Right lobe of liver (tissue), 6 donors: ENCODE results near the gene ITGAE. TPM values are rescaled to one million over a fixed set of nuclear protein-coding genes. Genes with fewer than 3 reads are reported as not detected.

Source experiments
- ATAC-seq, 4 donors: fragments of 200-7000 bp; cut with Tn5 transposase; one replicate each; pipeline ENCODE4 v1.9.1; 2020; ENCODE audit warnings: mild to moderate bottlenecking in 4 of 4, moderate library complexity in 4 of 4
- DNase-seq, 3 donors: peaks; one replicate each; pipeline ENCODE4 v3.0.0-alpha.2; 2020
- H3K27ac ChIP-seq, 3 donors: fragments of 200-600 bp; one replicate each; pipeline ENCODE4 v1.8.0; 2022
- H3K27me3 ChIP-seq, 2 donors: fragments of 200-600 bp; one replicate each; pipeline ENCODE4 v1.8.0; 2022
- H3K36me3 ChIP-seq, 4 donors: fragments of 200-600 bp; sonication (generic) in 1 of 4; one replicate each; pipeline versions ENCODE4 v1.5.1 to v1.8.0; 2017 to 2022; ENCODE audit warnings: control low read depth in 1 of 4
- H3K4me1 ChIP-seq, 4 donors: fragments of 200-600 bp; sonication (generic) in 1 of 4; one replicate each; pipeline versions ENCODE4 v1.5.1 to v1.8.0; 2017 to 2022; ENCODE audit warnings: control low read depth in 1 of 4
- H3K4me3 ChIP-seq, 3 donors: fragments of 200-600 bp; one replicate each; pipeline ENCODE4 v1.8.0; 2022
- H3K9me3 ChIP-seq, 4 donors: fragments of 200-600 bp; sonication (generic) in 1 of 4; one replicate each; pipeline versions ENCODE4 v1.5.1 to v1.8.0; 2017 to 2022; ENCODE audit warnings: control low read depth in 1 of 4
- POLR2A ChIP-seq: fragments of 450-650 bp; IDR thresholded peaks from one replicate; pipeline ENCODE4 v1.6.1; 2017; ENCODE audit warnings: antibody characterized with exemption, mild to moderate bottlenecking
- WGBS: methylation state at CpG from one replicate; pipeline ENCODE4 v1.1.6; 2018; ENCODE audit warnings: low coverage, low lambda C conversion rate; ENCODE audit not compliant: insufficient coverage; ENCODE audit errors: missing lambda C conversion rate; 5-methylcytosine and 5-hydroxymethylcytosine counted together
- intact Hi-C, 2 donors: fragments of 100-400 bp; cut with DNase I; formaldehyde crosslinking; loops; one replicate each; pipeline versions ENCODE4 v1.11.2 to v1.14.1; 2022
- total RNA-seq, 6 experiments: library from RNA; depleted of rRNA in 2 of 6; stranded (reverse); fragments of >200 nt in 2 of 6; fragmentation: NEBNext Ultra II Directional in 3 of 6; extraction: Animal tissue kit (Norgen Biotek cat#: 25700) in 3 of 6; gene quantifications; one replicate each; pipeline versions ENCODE4 v1.1.0 to v1.2.4, GENCODE V29; 2016 to 2023
- TF ChIP-seq, protein P1 (sequence below), 4 donors: fragments of 200-600 bp in 3 of 4; fragments of 450-650 bp in 1 of 4; IDR thresholded peaks; one replicate each; pipeline versions ENCODE4 v1.5.1 to v1.8.0; 2016 to 2022; ENCODE audit warnings: antibody characterized with exemption in 4 of 4, mild to moderate bottlenecking in 2 of 4
- donor health status: DM: no; HTN: yes; CAD: no.
- donor health status: DM: no; HTN: no; CAD: no.
- donor health status: DM: no; HTN: no; CAD: no.
- donor health status: DM: no; HTN: yes; CAD: no.
- donor health status: DM: no; HTN: yes; CAD: no.

Gene ITGAE
- total RNA-seq, 6 experiments from 2014 or later = 5.4 to 7.7 (median 5.8) TPM

DNA sequence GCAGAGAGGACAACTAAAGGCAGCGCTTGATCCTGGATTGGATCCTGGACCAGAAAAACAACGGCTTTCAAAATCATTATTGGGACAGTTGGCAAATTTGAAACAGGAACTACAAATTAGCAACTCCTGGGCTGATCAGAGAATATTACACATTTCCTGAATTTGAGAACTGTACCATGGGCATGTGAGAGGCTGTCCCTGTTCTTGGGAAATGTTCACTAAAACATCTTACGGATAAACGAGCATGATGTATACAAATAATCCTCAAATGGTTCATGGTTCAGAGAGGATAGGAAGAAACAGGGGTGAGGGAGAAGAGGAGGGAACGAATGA, 2.3 kb upstream of the ITGAE start:
- WGBS = 12% methylated on average over 5 of the region's 5 CpGs
- no peak for TF ChIP-seq POLR2A
- TF ChIP-seq, protein P1, sequence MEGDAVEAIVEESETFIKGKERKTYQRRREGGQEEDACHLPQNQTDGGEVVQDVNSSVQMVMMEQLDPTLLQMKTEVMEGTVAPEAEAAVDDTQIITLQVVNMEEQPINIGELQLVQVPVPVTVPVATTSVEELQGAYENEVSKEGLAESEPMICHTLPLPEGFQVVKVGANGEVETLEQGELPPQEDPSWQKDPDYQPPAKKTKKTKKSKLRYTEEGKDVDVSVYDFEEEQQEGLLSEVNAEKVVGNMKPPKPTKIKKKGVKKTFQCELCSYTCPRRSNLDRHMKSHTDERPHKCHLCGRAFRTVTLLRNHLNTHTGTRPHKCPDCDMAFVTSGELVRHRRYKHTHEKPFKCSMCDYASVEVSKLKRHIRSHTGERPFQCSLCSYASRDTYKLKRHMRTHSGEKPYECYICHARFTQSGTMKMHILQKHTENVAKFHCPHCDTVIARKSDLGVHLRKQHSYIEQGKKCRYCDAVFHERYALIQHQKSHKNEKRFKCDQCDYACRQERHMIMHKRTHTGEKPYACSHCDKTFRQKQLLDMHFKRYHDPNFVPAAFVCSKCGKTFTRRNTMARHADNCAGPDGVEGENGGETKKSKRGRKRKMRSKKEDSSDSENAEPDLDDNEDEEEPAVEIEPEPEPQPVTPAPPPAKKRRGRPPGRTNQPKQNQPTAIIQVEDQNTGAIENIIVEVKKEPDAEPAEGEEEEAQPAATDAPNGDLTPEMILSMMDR (IDR thresholded peaks at IDR 0.05) = no peak
- H3K4me1 ChIP-seq = peaks cover 0 to 55% (median 26%) of the 10 kb centered on the region in 4 donors
- H3K27ac ChIP-seq = peak overlapping the region; percentile 92 to 94 (median 92)
- H3K27me3 ChIP-seq = no peaks in the 10 kb centered on the region
- intact Hi-C loops = no loop called here
- no peaks in the 10 kb centered on the region for H3K9me3 ChIP-seq
- no peaks in the 10 kb centered on the region for H3K36me3 ChIP-seq
- no peak overlapping the region for H3K4me3 ChIP-seq
- no peak for DNase-seq
- no peak for ATAC-seq

DNA sequence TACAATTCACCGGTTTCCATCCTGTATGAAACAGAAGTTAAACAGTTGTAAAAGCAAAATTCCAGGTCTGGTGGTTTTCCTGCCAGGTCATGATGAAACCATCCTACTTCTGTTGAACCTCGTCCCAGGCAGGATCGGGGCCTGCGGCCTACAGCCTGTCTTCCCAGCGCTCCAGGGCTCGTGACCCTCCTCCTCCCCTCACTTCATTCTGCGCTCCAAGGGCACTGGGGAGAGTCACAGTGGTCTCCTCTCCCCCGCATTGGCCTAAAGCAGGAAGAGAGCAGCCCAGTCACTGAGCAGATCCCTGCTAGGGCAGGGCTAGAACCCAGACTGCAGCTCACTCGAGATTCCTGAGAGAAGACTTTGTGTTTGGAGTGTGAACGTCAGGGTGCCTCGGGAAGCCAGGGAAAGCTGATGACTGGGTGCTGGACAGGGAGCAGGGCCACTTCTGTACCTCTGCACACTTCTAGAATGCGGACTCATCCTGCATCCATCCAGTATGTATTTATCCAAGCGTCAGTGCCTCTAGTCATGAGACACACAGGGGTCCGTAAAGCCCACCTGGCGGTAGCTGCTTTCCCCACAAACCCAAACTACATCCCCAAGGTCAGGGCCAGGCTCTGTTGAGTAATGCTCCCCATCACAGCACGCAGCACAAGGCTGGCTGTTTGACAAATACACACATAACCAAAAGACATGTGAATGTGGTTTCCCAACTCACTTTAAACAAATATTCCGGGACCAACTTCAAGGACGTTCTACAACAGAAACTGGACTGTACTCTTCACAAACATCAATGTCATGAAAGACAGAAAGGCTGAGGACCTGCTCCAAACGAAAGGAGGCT, 1.7 kb upstream of the ITGAE start:
- Histone ChIP-seq H3K4me3 (no peak overlapping the region), H3K36me3 (no peaks in the 10 kb centered on the region), H3K9me3 (no peaks in the 10 kb centered on the region), H3K27me3 (no peaks in the 10 kb centered on the region), H3K27ac (peak overlapping the region; percentile 92 to 94 (median 93)), H3K4me1 (peaks cover 0 to 55% (median 26%) of the 10 kb centered on the region in 4 donors)
- 14% methylated on average over 11 of the region's 19 CpGs for WGBS
- DNase-seq (peak; percentile 74 to 87 (median 87)), ATAC-seq (peak; percentile 66 to 78 (median 72))
- peak; percentile 60 for TF ChIP-seq POLR2A
- TF ChIP-seq, protein P1 (IDR thresholded peaks at IDR 0.05) = peak in 1 of 4 donors; percentile 12
- intact Hi-C loops = no loop called here

DNA sequence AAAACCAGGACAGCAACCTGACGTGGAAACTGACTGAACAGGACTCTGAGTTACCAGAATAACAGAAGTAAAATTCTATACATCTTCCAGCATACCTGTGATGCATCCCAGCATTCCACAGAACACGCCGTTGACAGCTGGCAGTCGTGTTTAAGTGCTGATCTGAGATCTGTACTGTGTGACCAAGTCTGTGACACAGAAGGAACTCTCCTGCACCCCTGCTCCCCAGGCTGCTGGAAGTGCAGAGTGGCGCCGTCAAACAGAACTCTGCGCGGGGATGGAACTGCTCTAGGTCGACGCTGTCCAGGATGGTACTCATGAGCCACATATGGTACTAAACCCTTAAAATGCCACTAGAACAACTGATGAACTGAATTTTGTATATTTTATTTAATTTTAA, 804 bp upstream of the ITGAE start:
- Histone ChIP-seq H3K27me3 (no peaks in the 10 kb centered on the region), H3K4me3 (no peak overlapping the region), H3K36me3 (no peaks in the 10 kb centered on the region), H3K27ac (peak overlapping the region; percentile 92 to 94 (median 93)), H3K4me1 (peaks cover 0 to 55% (median 26%) of the 10 kb centered on the region in 4 donors), H3K9me3 (no peaks in the 10 kb centered on the region)
- intact Hi-C loops = no loop called here
- no peak for DNase-seq
- 67% methylated on average over 1 of the region's 10 CpGs for WGBS
- TF ChIP-seq, protein P1 (IDR thresholded peaks at IDR 0.05) = no peak
- TF ChIP-seq POLR2A = no peak
- no peak for ATAC-seq

DNA sequence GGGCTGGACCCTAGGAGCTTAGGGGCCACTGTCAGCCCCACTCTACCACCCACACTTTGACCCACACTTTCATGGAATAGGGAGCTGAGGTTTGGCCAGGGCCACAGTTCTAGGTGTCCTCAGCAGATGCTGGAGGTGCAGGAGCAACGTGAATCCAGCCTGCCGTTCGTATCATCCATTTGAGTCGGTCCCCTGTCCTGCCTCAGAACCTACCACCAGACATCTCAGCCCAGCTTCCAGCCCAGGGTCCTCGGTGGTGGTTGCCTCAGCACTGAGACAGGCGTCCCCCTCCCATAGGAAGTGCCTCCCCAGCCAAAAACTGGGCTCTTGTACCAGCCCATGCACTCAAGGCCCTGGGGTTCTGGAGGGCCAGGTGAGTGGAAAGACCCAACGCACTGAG, 359 bp upstream of the ITGAE start:
- DNase-seq = no peak
- intact Hi-C loops = no loop called here
- H3K4me1 ChIP-seq = peaks cover 0 to 55% (median 26%) of the 10 kb centered on the region in 4 donors

More for the DNA sequence above, 359 bp upstream of the ITGAE start:
- Histone ChIP-seq H3K4me3 (no peak overlapping the region), H3K27ac (peak overlapping the region; percentile 22 to 94 (median 93)), H3K27me3 (no peaks in the 10 kb centered on the region), H3K36me3 (no peaks in the 10 kb centered on the region), H3K9me3 (no peaks in the 10 kb centered on the region)
- 100% methylated on average over 1 of the region's 7 CpGs for WGBS
- ATAC-seq = no peak
- TF ChIP-seq, protein P1 (IDR thresholded peaks at IDR 0.05) = no peak
- no peak for TF ChIP-seq POLR2A
